ENCODE data around the gene CIAO3. TPM values are rescaled to one million over a fixed set of nuclear protein-coding genes. Genes with fewer than 3 reads are reported as not detected.

CIAO3 gene
- total RNA-seq (2014; rRNA removed) = 29.0 and 31.9 TPM in 2 replicates
- polyA plus RNA-seq (2012) = 20.1 TPM

- DNase-seq (ENCODE audit: low read depth) = peak; percentile 84
Observed at GRCh38 chr16:740764-741505, at the start of gene CIAO3. TSS of gene CIAO3 (minus strand) at chr16:740997. CDS start at chr16:740985, 12 bp downstream.

- no peak for DNase-seq (ENCODE audit: low read depth)
Observed at GRCh38 chr16:790086-790485, 49.3 kb upstream of the CIAO3 start.

- no peak for DNase-seq (ENCODE audit: low read depth)
Observed at GRCh38 chr16:789191-789850, 48.5 kb upstream of the CIAO3 start.

GRCh38 chr16:788399-789126 lies 47.8 kb upstream of the CIAO3 start, which contains the start of gene CHTF18:
TSS of gene CHTF18 (plus strand) at chr16:788620. CDS start at chr16:788685, 65 bp downstream.
- DNase-seq (ENCODE audit: low read depth) = peak; percentile 89

GRCh38 chr16:787978-788398 lies 47.2 kb upstream of the CIAO3 start, which contains the start of gene RPUSD1:
TSS of gene RPUSD1 (minus strand) at chr16:788381. CDS start at chr16:787737, 644 bp downstream.
- no peak for DNase-seq (ENCODE audit: low read depth)

- DNase-seq (ENCODE audit: low read depth) = no peak
Observed at GRCh38 chr16:787321-787966, 46.6 kb upstream of the CIAO3 start.

- no peak for DNase-seq (ENCODE audit: low read depth)
Observed at GRCh38 chr16:785563-786535, 45.1 kb upstream of the CIAO3 start.

GRCh38 chr16:784431-784830 lies 43.6 kb upstream of the CIAO3 start:
- DNase-seq (ENCODE audit: low read depth) = no peak

- DNase-seq (ENCODE audit: low read depth) = peak; percentile 49
Observed at GRCh38 chr16:783404-784161, 42.8 kb upstream of the CIAO3 start.

- DNase-seq (ENCODE audit: low read depth) = no peak
Observed at GRCh38 chr16:782766-783403, 42.1 kb upstream of the CIAO3 start.

GRCh38 chr16:782258-782657 lies 41.5 kb upstream of the CIAO3 start:
- peak; percentile 20 for DNase-seq (ENCODE audit: low read depth)

- no peak for DNase-seq (ENCODE audit: low read depth)
Observed at GRCh38 chr16:781346-782010, 40.7 kb upstream of the CIAO3 start.

GRCh38 chr16:780296-780695 lies 39.5 kb upstream of the CIAO3 start:
- DNase-seq (ENCODE audit: low read depth) = no peak

GRCh38 chr16:779561-779960 lies 38.8 kb upstream of the CIAO3 start:
- DNase-seq (ENCODE audit: low read depth) = no peak

GRCh38 chr16:778909-779527 lies 38.2 kb upstream of the CIAO3 start:
- DNase-seq (ENCODE audit: low read depth) = peak; percentile 9

- no peak for DNase-seq (ENCODE audit: low read depth)
Observed at GRCh38 chr16:778447-778846, 37.6 kb upstream of the CIAO3 start.

- no peak for DNase-seq (ENCODE audit: low read depth)
Observed at GRCh38 chr16:777826-778225, 37.0 kb upstream of the CIAO3 start.

GRCh38 chr16:776824-777223 lies 36.0 kb upstream of the CIAO3 start:
- no peak for DNase-seq (ENCODE audit: low read depth)

Data from LHCN-M2 (cell line).